Measurements from ENCODE around the gene SEPTIN2. TPM values are rescaled to one million over a fixed set of nuclear protein-coding genes. Genes with fewer than 3 reads are reported as not detected.

The SEPTIN2 gene
- total and polyA plus RNA-seq, 10 of the 15 experiments (the other 5 are each of a cell fraction or from before 2014, with no cell fraction given) = 169 to 474 (median 269) TPM

DNA sequence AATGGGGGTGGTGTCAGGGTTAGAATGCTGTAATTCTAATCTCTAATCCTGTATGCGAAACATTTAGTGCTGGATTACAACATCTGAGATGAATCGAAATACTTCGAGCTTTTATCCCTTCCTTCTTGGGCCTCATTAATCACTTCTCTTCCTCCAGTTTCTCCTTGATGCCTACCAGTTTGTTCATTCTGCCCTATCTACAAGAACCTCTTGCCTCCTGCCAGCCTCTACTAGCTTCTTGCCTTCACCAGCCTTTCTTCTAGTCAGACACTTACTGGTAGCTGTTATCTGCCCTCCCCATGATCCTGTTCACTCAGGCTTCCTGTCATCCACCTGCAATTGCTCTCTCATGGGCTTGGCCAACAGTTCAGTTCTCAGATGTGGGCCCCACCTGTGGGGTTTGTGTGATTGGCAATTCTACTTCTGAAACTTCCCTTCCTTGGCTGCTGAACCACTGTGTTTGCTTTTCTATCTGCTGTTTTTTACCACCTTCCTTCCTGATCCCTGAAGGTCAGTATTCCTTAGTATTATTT, 25.0 kb downstream of the SEPTIN2 start (continued):
- TF ChIP-seq ETV6 (conservative IDR thresholded peaks at IDR 0.05 in 1 of 2, IDR thresholded peaks at IDR 0.05 in 1 of 2; ENCODE audit: borderline replicate concordance in 1 of 2, low read depth in 1 of 2) (no peak), CEBPZ (IDR thresholded peaks at IDR 0.05; ENCODE audit: low read depth, low read length) (no peak), TCF3 (IDR thresholded peaks at IDR 0.05; ENCODE audit: borderline replicate concordance, insufficient read depth, low read depth, low read length) (no peak), CREM (IDR thresholded peaks at IDR 0.05; ENCODE audit: low read depth) (no peak), HDGF (IDR thresholded peaks at IDR 0.05) (no peak), SMAD1 (IDR thresholded peaks at IDR 0.05; ENCODE audit: low read depth, partially characterized antibody) (no peak), TARDBP (IDR thresholded peaks at IDR 0.05; ENCODE audit: borderline replicate concordance) (no peak), RB1 (IDR thresholded peaks at IDR 0.05; ENCODE audit: borderline replicate concordance) (no peak), CBFB (IDR thresholded peaks at IDR 0.05; ENCODE audit: low read depth) (no peak)
- TF ChIP-seq, protein P1, sequence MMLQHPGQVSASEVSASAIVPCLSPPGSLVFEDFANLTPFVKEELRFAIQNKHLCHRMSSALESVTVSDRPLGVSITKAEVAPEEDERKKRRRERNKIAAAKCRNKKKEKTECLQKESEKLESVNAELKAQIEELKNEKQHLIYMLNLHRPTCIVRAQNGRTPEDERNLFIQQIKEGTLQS (IDR thresholded peaks at IDR 0.05; ENCODE audit: borderline replicate concordance, extremely low read depth, low read depth, low read length) = no peak

Measured in GM12878 (cell line).